Ovary (tissue), 3 donors: ENCODE data around the gene P4HA2.
A peak's percentile ranks its signal among the peaks of the same experiment; 100 is the strongest.

Experiments used
- CTCF ChIP-seq, 3 donors: fragments of 450-650 bp in 2 of 3; fragments of 200-600 bp in 1 of 3; IDR thresholded peaks; one replicate each; pipeline versions ENCODE4 v1.5.1 to v1.8.0; 2016 to 2022; ENCODE audit warnings: antibody characterized with exemption in 3 of 3, mild to moderate bottlenecking in 1 of 3
- POLR2A ChIP-seq: fragments of 450-650 bp; IDR thresholded peaks from one replicate; pipeline ENCODE4 v1.6.1; 2017; ENCODE audit warnings: antibody characterized with exemption, mild to moderate bottlenecking, moderate library complexity
- donor health status: DM: no; HTN: no; CAD: no.

- TF ChIP-seq POLR2A (no peak), CTCF (IDR thresholded peaks at IDR 0.05) (peak in 1 of 3 donors; percentile 44)
These were observed 47.4 kb downstream of the P4HA2 start for GRCh38 chr5:132180134-132180745.
